ENCODE measurements around the gene LAMA2. TPM values are rescaled to one million over a fixed set of nuclear protein-coding genes. Genes with fewer than 3 reads are reported as not detected.

Gene LAMA2
- total RNA-seq, 3 donors from 2014 or later: 116 to 293 (median 118) TPM

GRCh38 chr6:128979071-128979470, 96.1 kb downstream of the LAMA2 start:
- no peak for DNase-seq (ENCODE audit: low spot score in 2 of 2)
- TF ChIP-seq CTCF (IDR thresholded peaks at IDR 0.05): no peak
- no peak for TF ChIP-seq POLR2AphosphoS5 (IDR thresholded peaks at IDR 0.05)
- TF ChIP-seq POLR2A (IDR thresholded peaks at IDR 0.05): no peak
- Histone ChIP-seq H3K27me3 (no peaks in the 10 kb centered on the region), H3K4me3 (no peak overlapping the region), H3K9me3 (no peaks in the 10 kb centered on the region), H3K4me1 (no peaks in the 10 kb centered on the region), H3K36me3 (no peaks in the 10 kb centered on the region), H3K27ac (no peak overlapping the region)
- intact Hi-C loops (cut with DNase I; ENCODE audit: low total_unique reads): no loop called here

DNA sequence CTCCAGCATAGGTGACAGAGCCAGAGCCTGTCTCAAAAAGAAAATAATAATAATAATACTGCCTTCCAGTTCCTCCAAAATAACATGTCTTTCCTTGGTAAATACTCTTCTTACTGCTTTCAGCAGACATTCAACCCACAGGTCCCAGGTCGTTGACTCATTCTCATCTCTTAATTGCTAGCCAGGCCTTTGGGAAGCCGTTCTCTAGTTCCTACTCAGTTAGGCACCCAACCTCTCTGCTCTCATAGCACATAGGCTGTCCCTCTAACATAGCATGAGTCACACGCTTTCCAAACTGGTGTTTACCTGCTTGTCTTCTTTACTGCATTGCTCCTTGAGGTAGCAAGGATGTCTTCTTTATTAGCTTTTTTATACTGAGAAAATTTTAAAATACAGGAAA, 98.8 kb downstream of the LAMA2 start:
- TF ChIP-seq POLR2A (IDR thresholded peaks at IDR 0.05): no peak
- TF ChIP-seq CTCF (IDR thresholded peaks at IDR 0.05): no peak
- TF ChIP-seq POLR2AphosphoS5 (IDR thresholded peaks at IDR 0.05): no peak
- no peak for DNase-seq (ENCODE audit: low spot score in 2 of 2)
- Histone ChIP-seq H3K9me3 (no peaks in the 10 kb centered on the region), H3K36me3 (no peaks in the 10 kb centered on the region), H3K27ac (no peak overlapping the region), H3K4me3 (no peak overlapping the region), H3K27me3 (no peaks in the 10 kb centered on the region), H3K4me1 (no peaks in the 10 kb centered on the region)
- intact Hi-C loops (cut with DNase I; ENCODE audit: low total_unique reads): loop anchor here (5.0 kb wide), 1 partner anchor 36 kb away; no protein-coding TSS in a partner anchor

GRCh38 chr6:128990360-128990759, 107.4 kb downstream of the LAMA2 start:
- H3K4me3 ChIP-seq: no peak overlapping the region
- H3K9me3 ChIP-seq: no peaks in the 10 kb centered on the region
- no peaks in the 10 kb centered on the region for H3K27me3 ChIP-seq
- DNase-seq (ENCODE audit: low spot score in 2 of 2): no peak
- H3K4me1 ChIP-seq: no peaks in the 10 kb centered on the region
- H3K36me3 ChIP-seq: no peaks in the 10 kb centered on the region
- no peak for TF ChIP-seq CTCF (IDR thresholded peaks at IDR 0.05)
- no peak for TF ChIP-seq POLR2AphosphoS5 (IDR thresholded peaks at IDR 0.05)
- no peak for TF ChIP-seq POLR2A (IDR thresholded peaks at IDR 0.05)
- intact Hi-C loops (cut with DNase I; ENCODE audit: low total_unique reads): no loop called here
- no peak overlapping the region for H3K27ac ChIP-seq

GRCh38 chr6:128990915-128991314, 108.0 kb downstream of the LAMA2 start:
- Histone ChIP-seq H3K9me3 (no peaks in the 10 kb centered on the region), H3K36me3 (no peaks in the 10 kb centered on the region)

DNA sequence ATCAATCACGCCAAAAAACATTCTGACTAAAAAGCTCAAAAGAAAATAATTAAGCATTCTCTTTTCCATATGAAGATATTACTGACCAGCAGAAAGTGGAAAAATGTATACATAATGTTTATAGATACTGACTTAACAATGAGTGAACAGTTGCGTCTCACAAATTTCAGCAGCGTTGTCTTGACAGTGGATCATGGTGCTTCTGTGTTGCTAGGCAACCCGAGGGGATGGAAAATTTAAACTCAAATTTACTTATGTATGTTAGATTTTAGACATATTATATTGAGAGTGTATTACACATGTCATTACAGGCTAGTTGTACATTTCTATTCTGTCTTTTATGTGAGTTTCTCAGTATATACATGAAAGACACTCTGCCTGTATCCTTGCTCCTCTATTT, 110.2 kb downstream of the LAMA2 start:
- TF ChIP-seq CTCF (IDR thresholded peaks at IDR 0.05) (no peak), POLR2AphosphoS5 (IDR thresholded peaks at IDR 0.05) (no peak), POLR2A (IDR thresholded peaks at IDR 0.05) (no peak)
- no peaks in the 10 kb centered on the region for H3K27me3 ChIP-seq
- no peak overlapping the region for H3K27ac ChIP-seq
- H3K9me3 ChIP-seq: no peaks in the 10 kb centered on the region
- no peak for DNase-seq (ENCODE audit: low spot score in 2 of 2)
- no peaks in the 10 kb centered on the region for H3K4me1 ChIP-seq
- H3K36me3 ChIP-seq: no peaks in the 10 kb centered on the region
- intact Hi-C loops (cut with DNase I; ENCODE audit: low total_unique reads): no loop called here
- no peak overlapping the region for H3K4me3 ChIP-seq

More at GRCh38 chr6:128990915-128991314, 108.0 kb downstream of the LAMA2 start:
- Histone ChIP-seq H3K4me1 (no peaks in the 10 kb centered on the region), H3K4me3 (no peak overlapping the region), H3K27me3 (no peaks in the 10 kb centered on the region), H3K27ac (no peak overlapping the region)
- intact Hi-C loops (cut with DNase I; ENCODE audit: low total_unique reads): no loop called here
- no peak for DNase-seq (ENCODE audit: low spot score in 2 of 2)
- TF ChIP-seq CTCF (IDR thresholded peaks at IDR 0.05): no peak
- TF ChIP-seq POLR2A (IDR thresholded peaks at IDR 0.05): no peak
- TF ChIP-seq POLR2AphosphoS5 (IDR thresholded peaks at IDR 0.05): no peak

All from breast epithelium (tissue), 4 donors.